NCI-H2171 (cell line): ENCODE results near the gene IL36RN.

Source experiments
- DNase-seq: peaks from one replicate; lab custom pipeline; 2025; lab: John Stamatoyannopoulos, UW

IL36RN gene

GRCh38 chr2:113102133-113102532, 43.1 kb downstream of the IL36RN start:
- DNase-seq = no peak

GRCh38 chr2:113103277-113103676, 44.3 kb downstream of the IL36RN start:
- no peak for DNase-seq

- no peak for DNase-seq
Measured at GRCh38 chr2:113104054-113104611, 45.1 kb downstream of the IL36RN start.

GRCh38 chr2:113105047-113105785, 46.2 kb downstream of the IL36RN start:
- no peak for DNase-seq

GRCh38 chr2:113111121-113111520, 52.1 kb downstream of the IL36RN start:
- no peak for DNase-seq

GRCh38 chr2:113111823-113112287, 52.9 kb downstream of the IL36RN start:
- DNase-seq = no peak

DNA sequence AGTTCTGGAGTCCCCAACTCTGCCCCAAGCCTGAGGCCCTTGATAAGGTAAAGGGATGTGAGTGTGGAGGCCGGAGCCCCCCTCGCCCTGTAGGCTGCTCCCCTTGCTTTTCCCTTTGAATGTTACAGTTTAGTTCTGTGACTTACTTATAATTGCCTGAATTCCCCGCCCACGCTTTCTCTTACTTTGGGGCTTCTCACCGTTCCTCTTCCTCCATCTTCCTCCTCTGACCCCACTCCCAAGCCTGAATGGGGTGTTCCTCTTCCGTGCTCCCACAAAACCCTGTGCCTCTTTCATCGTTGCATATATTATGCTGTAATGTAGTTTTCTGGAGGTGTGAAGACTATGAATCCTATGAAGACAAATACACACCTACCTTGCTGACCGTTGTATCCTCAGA, 53.4 kb downstream of the IL36RN start:
- DNase-seq = no peak

DNA sequence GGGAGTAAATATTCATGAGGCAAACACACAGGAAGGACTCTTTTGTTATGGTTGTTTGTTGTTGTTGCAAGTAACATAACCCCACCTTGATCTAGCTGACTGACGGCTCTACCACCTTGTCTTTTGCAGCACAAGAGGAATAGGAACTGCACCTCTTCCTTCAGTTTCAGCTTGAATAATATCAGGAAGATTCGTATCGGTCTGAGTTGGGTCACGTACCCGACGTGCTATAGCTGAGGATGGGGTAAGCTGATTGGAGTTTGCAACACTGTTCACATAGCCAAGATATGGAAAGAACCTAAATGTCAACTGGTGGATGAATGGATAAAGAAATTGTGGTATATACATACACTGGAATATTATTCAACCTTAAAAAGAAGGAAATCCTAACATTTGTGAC, 53.9 kb downstream of the IL36RN start:
- no peak for DNase-seq

DNA sequence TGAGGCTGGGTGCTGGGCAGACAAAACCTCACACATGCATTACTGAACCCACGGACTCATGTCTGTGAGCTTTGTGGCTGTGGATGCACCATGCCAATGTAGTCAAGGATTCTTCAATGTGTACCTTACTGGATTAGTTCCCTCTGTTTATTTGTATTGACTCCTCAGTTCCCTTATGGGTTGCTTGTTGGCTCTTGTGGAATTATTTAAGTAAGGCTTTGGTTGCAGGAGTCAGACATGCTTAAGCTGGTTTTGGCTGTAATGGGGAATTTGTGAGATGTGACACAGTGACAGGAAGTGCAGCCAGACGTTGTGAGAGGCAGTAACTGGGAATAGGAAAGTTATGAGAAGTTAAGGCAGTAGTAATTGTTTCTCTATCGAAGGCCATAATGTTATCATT, 54.8 kb downstream of the IL36RN start:
- no peak for DNase-seq
